Measurements from ENCODE around the gene POLR2A. TPM values are rescaled to one million over a fixed set of nuclear protein-coding genes. Genes with fewer than 3 reads are reported as not detected.

The POLR2A gene
- total RNA-seq, 2 experiments from 2014 or later, result 491 to 501 TPM

GRCh38 chr17:7444682-7445618, 39.2 kb upstream of the POLR2A start, which contains the start of gene CHRNB1:
Gene CHRNB1 (plus strand): TSS chr17:7445061. CDS start chr17:7445128, 67 bp downstream.
- intact Hi-C loops (cut with DNase I, micrococcal nuclease), result no loop called here
- no peaks in the 10 kb centered on the region for H3K9me3 Mint-ChIP-seq
- Histone ChIP-seq H3K36me3 (ENCODE audit: insufficient read depth, low read length) (no peaks in the 10 kb centered on the region), H3K9me3 (ENCODE audit: control insufficient read depth in 1 of 2, insufficient read depth in 1 of 2, low read length in 2 of 2) (peaks cover 0 to 28% of the 10 kb centered on the region in 2 experiments), H3K27ac (ENCODE audit: low read depth in 1 of 2, low read length in 2 of 2) (no peak within 1 kb of the TSS), H3K4me1 (ENCODE audit: insufficient read depth, low read length) (peaks cover 37% of the 10 kb centered on the region), H3K4me3 (ENCODE audit: low read length) (peak within 1 kb of the TSS; percentile 37), H3K27me3 (ENCODE audit: control insufficient read depth in 1 of 2, insufficient read depth in 2 of 2, low read length in 2 of 2) (peaks cover 67 to 73% of the 10 kb centered on the region in 2 experiments)
- ATAC-seq (ENCODE audit: poor library complexity) (peak; percentile 11), DNase-seq (peak in 3 of 14 experiments; percentile 15 to 56 (median 43))
- H3K36me3 Mint-ChIP-seq (ENCODE audit: low read depth), result no peaks in the 10 kb centered on the region
- H3K4me3 Mint-ChIP-seq, result peak within 1 kb of the TSS; percentile 59
- H3K27ac Mint-ChIP-seq, result no peak within 1 kb of the TSS
- ChIA-PET CTCF (interaction anchor here (1.1 to 1.4 kb wide), 4 partner anchors 8 to 149 kb away, joined by 3 to 5 read pairs (median 4); no protein-coding TSS in a partner anchor), POLR2A (interaction anchor here (1.1 to 4.0 kb wide), 7 partner anchors 9 to 115 kb away, joined by 4 to 25 read pairs (median 6); partner anchors contain the start of genes PLSCR3, POLR2A, SLC35G6 and ZBTB4)
- peaks cover 72% of the 10 kb centered on the region for H3K27me3 Mint-ChIP-seq
- TF ChIP-seq CTCF (IDR thresholded peaks at IDR 0.05), result no peak
- peaks cover 29% of the 10 kb centered on the region for H3K4me1 Mint-ChIP-seq (ENCODE audit: low read depth)

GRCh38 chr17:7445619-7445968, 38.6 kb upstream of the POLR2A start:
- no peak for TF ChIP-seq CTCF (IDR thresholded peaks at IDR 0.05)
- Mint-ChIP-seq H3K4me3 (peak overlapping the region; percentile 59), H3K9me3 (no peaks in the 10 kb centered on the region), H3K36me3 (ENCODE audit: low read depth) (no peaks in the 10 kb centered on the region), H3K27ac (no peak overlapping the region), H3K27me3 (peaks cover 66% of the 10 kb centered on the region), H3K4me1 (ENCODE audit: low read depth) (peaks cover 23% of the 10 kb centered on the region)
- Histone ChIP-seq H3K4me3 (ENCODE audit: low read length) (peak overlapping the region; percentile 37), H3K9me3 (ENCODE audit: control insufficient read depth in 1 of 2, insufficient read depth in 1 of 2, low read length in 2 of 2) (peaks cover 0 to 21% of the 10 kb centered on the region in 2 experiments), H3K27ac (ENCODE audit: low read depth in 1 of 2, low read length in 2 of 2) (no peak overlapping the region), H3K36me3 (ENCODE audit: insufficient read depth, low read length) (no peaks in the 10 kb centered on the region), H3K4me1 (ENCODE audit: insufficient read depth, low read length) (peaks cover 30% of the 10 kb centered on the region), H3K27me3 (ENCODE audit: control insufficient read depth in 1 of 2, insufficient read depth in 2 of 2, low read length in 2 of 2) (peaks cover 61 to 67% of the 10 kb centered on the region in 2 experiments)
- ChIA-PET POLR2A (interaction anchor here (0.6 to 4.0 kb wide), 8 partner anchors 8 to 242 kb away, joined by 3 to 25 read pairs (median 6); partner anchors contain the start of genes MPDU1, PLSCR3, POLR2A and SLC35G6), CTCF (interaction anchor here (1.1 to 1.4 kb wide), 3 partner anchors 9 to 150 kb away, joined by 3 to 5 read pairs (median 3); no protein-coding TSS in a partner anchor)
- DNase-seq, result peak in 11 of 14 experiments; percentile 19 to 61 (median 38)
- peak; percentile 91 for ATAC-seq (ENCODE audit: poor library complexity)
- intact Hi-C loops (cut with DNase I, micrococcal nuclease), result no loop called here

- H3K9me3 Mint-ChIP-seq, result no peaks in the 10 kb centered on the region
- H3K27me3 Mint-ChIP-seq, result peaks cover 37% of the 10 kb centered on the region
- ChIA-PET POLR2A (interaction anchor here (0.7 to 2.4 kb wide), 3 partner anchors 12 to 240 kb away, joined by 3 to 8 read pairs (median 3); partner anchors contain the start of genes TMEM102 and WRAP53), CTCF (interaction anchor here (0.7 to 1.2 kb wide), 2 partner anchors 12 to 75 kb away, joined by 4 read pairs; no protein-coding TSS in a partner anchor)
- DNase-seq (no peak), ATAC-seq (ENCODE audit: poor library complexity) (no peak)
- Histone ChIP-seq H3K27ac (ENCODE audit: low read depth in 1 of 2, low read length in 2 of 2) (no peak overlapping the region), H3K36me3 (ENCODE audit: insufficient read depth, low read length) (no peaks in the 10 kb centered on the region), H3K4me1 (ENCODE audit: insufficient read depth, low read length) (peaks cover 25% of the 10 kb centered on the region), H3K27me3 (ENCODE audit: control insufficient read depth in 1 of 2, insufficient read depth in 2 of 2, low read length in 2 of 2) (peaks cover 38 to 39% of the 10 kb centered on the region in 2 experiments), H3K4me3 (ENCODE audit: low read length) (no peak overlapping the region), H3K9me3 (ENCODE audit: control insufficient read depth in 1 of 2, insufficient read depth in 1 of 2, low read length in 2 of 2) (peaks cover 0 to 19% of the 10 kb centered on the region in 2 experiments)
- H3K4me3 Mint-ChIP-seq, result no peak overlapping the region
- intact Hi-C loops (cut with DNase I, micrococcal nuclease), result no loop called here
- TF ChIP-seq CTCF (IDR thresholded peaks at IDR 0.05), result no peak
- no peak overlapping the region for H3K27ac Mint-ChIP-seq
- H3K36me3 Mint-ChIP-seq (ENCODE audit: low read depth), result no peaks in the 10 kb centered on the region
- H3K4me1 Mint-ChIP-seq (ENCODE audit: low read depth), result peaks cover 23% of the 10 kb centered on the region
Measured at GRCh38 chr17:7448461-7448860, 35.7 kb upstream of the POLR2A start.

Data from CD4-positive, alpha-beta T cell (primary cell).